ENCODE results near the gene CBX1.

DNA sequence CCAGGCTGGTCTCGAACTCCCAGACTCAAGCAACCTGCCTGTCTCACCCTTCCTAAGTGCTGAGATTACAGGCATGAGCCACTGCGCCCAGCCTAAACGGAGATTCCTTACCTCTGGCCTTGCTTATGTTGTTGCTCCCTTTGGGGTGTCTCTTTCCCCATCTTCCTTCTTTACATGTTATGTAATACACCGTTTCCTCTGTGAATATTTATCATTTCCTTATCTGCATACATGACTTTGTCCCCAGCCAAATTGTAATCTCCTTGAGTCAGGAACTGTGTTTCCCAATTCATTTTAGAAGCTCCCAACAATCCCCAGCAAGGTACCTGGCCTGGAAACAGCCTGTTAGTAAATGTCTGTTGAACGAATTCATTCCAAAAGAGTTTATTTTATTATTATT, 79.3 kb downstream of the CBX1 start:
- TF ChIP-seq CTCF (conservative IDR thresholded peaks at IDR 0.05; ENCODE audit: low read length) (no peak), EZH2phosphoT487 (IDR thresholded peaks at IDR 0.05; ENCODE audit: borderline replicate concordance) (no peak)
